Posterior cingulate gyrus (tissue), 11 donors: ENCODE measurements around the gene PTPRK.

Source experiments
- DNase-seq, 10 donors: peaks; one replicate each; pipeline versions ENCODE4 v3.0.0 to v3.0.0-alpha.2; 2020 to 2021; ENCODE audit warnings: mixed read lengths in 3 of 10
- intact Hi-C: fragments of 100-400 bp; cut with DNase I; formaldehyde crosslinking; loops from one replicate; pipeline ENCODE4 v1.15.1; 2023

Gene PTPRK

GRCh38 chr6:128259730-128260685, 260.4 kb downstream of the PTPRK start:
- intact Hi-C loops: no loop called here

GRCh38 chr6:128259029-128259724, 261.2 kb downstream of the PTPRK start:
- intact Hi-C loops: no loop called here
- no peak for DNase-seq

More at GRCh38 chr6:128259730-128260685, 260.4 kb downstream of the PTPRK start:
- no peak for DNase-seq

- no peak for DNase-seq
- intact Hi-C loops: no loop called here
Observed at GRCh38 chr6:128256095-128256494, 264.3 kb downstream of the PTPRK start.

- intact Hi-C loops: no loop called here
- DNase-seq: no peak
Observed at GRCh38 chr6:128252341-128253176, 267.8 kb downstream of the PTPRK start.

GRCh38 chr6:128251445-128252340, 268.7 kb downstream of the PTPRK start:
- intact Hi-C loops: no loop called here
- no peak for DNase-seq

DNA sequence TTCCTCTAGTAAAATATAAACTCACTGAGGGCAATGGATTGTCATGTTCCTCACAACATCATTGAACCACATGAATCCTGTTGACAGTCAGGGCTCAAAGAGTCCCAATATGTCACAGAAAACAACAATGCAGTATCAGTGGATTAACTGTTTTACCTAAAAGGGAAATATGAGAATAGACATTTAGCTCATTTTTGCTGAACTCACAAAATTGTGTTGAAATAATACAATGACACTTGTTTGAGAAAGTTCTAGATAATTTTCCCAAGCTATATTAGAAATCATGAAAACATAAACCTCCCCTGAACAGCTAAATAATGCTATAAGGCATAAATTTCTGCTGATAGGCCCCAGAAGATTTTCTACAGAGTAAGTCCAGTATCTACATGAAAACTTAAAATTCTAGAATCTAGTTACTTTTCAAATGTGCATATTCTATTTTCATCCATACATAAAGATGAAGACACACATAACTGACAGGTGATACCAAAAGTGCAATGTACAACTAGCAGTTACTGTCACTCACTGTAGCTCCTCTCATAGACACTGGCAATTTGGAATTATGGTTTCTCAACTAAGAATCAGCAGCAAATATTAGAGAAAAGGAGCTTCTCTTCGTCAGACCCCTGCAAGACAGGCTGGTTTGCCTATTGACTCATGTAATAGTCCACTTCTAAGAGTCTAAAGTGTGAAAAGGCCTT, 269.9 kb downstream of the PTPRK start:
- no peak for DNase-seq
- intact Hi-C loops: no loop called here

GRCh38 chr6:128249429-128249828, 271.0 kb downstream of the PTPRK start:
- no peak for DNase-seq
- intact Hi-C loops: no loop called here

DNA sequence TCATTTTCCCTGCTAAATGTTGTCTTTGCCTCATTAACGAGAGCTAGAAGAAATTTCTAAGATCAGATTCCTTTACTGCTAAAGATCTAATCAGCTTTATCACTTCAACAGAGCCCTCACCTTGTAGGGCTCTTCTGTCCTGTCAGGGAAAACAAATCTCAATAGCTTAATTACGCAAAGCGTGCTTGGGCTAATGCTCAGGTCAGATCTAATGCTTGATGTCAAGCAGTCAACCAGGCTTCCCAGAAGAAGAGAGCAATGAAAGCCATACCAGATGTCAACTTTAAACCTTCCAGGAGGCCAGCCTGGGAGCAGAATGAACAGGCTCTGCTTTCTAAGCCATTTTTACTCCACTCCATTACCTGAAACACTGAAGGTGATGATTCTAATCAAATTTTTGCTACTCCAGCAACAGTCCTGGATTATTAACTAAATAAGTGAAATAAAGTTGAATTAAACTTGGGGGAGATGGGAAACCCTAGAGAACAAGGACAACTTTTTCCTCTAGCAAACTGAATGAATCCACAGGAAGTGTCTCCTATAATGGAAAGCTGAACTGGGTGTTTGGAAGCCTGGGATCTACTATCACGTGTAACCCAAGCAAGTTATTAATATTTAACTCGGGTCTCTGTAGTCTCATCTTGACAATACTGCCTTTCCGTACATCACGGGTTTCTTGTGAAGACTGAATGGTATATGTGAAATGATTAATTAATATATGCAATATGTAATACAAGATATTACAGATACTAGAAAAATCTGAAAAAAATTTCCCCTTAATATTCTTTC, 273.7 kb downstream of the PTPRK start:
- intact Hi-C loops: no loop called here
- DNase-seq: no peak

DNA sequence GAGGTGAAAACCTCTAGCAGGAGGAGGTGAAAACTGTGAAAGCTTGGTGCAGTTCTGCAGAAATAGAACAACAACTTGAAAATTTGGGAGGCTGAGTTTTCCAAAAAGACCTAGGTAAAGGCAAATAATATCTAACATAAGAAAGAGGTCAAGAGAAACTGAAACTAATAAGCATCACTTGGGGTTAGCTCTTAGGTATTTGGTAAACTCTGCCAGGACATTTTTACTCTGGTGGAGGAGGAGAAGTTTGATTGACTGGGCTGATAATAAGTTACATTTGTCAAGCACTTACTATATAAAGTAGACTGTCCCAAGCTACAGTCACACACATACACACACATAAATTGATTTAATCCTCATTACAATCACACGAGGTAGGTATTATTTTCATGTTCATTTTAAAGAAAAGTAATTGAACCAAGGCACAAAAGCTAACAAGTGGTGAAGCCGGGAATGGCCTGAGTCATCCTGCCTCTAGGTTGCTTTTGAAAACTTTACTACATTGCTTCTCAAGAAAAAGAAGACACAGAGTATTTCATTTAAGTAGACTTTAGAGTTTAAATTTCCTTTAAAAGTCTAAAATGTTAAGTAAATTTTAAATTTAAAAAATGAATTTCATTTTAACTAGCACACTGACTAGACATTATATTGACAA, 275.5 kb downstream of the PTPRK start:
- intact Hi-C loops: no loop called here
- DNase-seq: no peak

GRCh38 chr6:128242765-128243403, 277.5 kb downstream of the PTPRK start:
- no peak for DNase-seq
- intact Hi-C loops: no loop called here

- DNase-seq: no peak
- intact Hi-C loops: no loop called here
Observed at GRCh38 chr6:128241216-128241615, 279.2 kb downstream of the PTPRK start.

GRCh38 chr6:128240024-128240428, 280.4 kb downstream of the PTPRK start:
- intact Hi-C loops: no loop called here
- DNase-seq: no peak

DNA sequence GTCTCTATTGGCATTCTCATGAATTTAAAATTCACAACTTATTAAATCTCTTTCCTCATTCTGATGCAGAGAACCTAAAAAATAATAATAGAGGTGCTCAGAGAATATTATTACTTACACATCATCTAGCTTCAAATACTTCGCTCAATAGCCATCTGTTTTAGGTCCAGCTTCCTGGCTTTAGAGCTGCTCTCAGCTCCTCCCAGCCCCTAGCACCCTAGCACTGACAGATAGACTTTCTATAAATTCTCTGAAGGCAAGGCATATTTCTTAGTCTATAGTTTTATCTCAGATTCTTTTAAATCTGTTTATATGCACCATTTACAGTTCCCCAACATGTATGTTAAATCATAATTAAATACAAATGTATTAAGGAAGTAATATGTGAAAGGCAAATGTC, 281.3 kb downstream of the PTPRK start:
- no peak for DNase-seq

DNA sequence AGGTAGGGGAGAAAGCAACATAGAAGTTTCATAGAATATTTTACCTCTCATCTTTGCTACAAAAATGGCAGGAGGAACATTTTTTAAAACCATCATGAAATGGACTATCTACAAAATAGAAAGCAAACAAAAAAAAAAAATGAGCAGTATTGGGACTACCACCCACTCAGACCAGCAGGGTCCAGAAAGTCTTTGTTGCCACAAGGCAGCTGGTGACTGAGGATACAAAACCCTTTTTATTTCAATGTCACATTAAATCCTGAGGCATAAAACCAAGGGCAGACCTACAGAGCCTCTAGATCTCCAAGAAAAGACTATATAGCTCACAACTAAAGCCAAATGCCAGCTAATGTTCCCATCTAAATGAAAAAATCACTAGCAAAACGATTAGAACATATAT, 282.2 kb downstream of the PTPRK start:
- no peak for DNase-seq

More for the DNA sequence above, 281.3 kb downstream of the PTPRK start:
- intact Hi-C loops: no loop called here

DNA sequence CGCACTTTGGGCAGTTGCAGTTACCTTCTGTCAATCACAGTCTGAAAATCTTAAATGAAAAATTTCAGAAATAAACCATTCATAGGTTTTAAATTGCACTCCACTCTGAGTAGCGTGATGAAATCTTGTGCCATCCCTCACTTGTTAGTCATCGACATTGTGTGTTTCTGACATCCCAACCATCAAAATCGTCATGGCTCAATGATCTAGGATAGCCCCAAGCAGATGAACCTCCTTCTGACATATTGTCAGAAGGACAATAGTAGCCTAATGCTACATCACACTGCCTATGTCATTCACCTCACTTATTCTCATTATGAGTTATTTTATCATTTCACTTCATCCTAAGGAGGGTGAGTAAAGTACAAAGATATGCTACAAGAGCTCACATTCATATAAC, 284.8 kb downstream of the PTPRK start:
- intact Hi-C loops: no loop called here
- no peak for DNase-seq

More for the DNA sequence above, 282.2 kb downstream of the PTPRK start:
- intact Hi-C loops: no loop called here

- DNase-seq: peak in 3 of 10 donors; percentile 59 to 79 (median 71)
- intact Hi-C loops: no loop called here
Observed at GRCh38 chr6:128233531-128233930, 286.9 kb downstream of the PTPRK start.

DNA sequence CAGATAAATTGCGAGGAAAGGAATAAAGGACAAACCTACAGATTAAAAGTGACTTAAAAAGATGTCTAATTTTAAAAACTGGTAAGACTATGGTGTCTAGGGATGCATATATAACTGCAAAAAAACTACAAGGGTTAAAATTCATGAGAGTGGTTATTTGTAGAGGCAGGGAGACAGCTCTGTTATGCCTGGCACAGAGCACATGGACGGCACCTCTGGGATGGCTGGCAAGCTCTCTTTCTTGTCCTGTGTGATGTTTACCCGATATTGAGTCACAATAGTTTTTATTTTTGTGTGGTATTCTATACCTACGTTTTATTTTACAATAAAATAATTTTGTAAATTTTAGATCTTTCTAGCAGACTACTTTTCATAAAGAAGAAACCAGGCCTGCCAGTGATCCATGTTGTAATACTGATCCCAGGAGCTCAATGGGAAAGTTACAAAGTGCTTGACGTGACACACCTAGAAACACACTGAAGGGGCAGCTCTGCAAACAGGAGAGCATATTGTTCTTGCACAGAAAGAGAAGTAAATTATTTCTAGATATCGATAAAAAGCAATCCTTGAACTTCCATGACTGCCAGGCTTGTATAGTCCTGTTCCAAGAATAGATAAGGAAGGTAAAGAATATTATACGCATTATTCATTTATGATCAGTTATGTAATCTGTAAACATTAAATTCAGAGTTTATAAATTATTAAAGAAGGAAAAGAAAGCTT, 290.0 kb downstream of the PTPRK start:
- DNase-seq: no peak
- intact Hi-C loops: no loop called here
